Body of pancreas (tissue), 4 donors: ENCODE data around the gene IBTK.

Experiments
- CTCF ChIP-seq, 7 experiments: fragments of 450-650 bp in 4 of 7; fragments of 200-600 bp in 3 of 7; sonication (generic) in 3 of 7; IDR thresholded peaks; one replicate each; pipeline ENCODE4 v1.5.1; 2016 to 2019; ENCODE audit warnings: antibody characterized with exemption in 7 of 7
- POLR2A ChIP-seq, 3 donors: fragments of 450-650 bp; IDR thresholded peaks; one replicate each; pipeline ENCODE4 v1.6.1; 2016; ENCODE audit warnings: antibody characterized with exemption in 3 of 3, mild to moderate bottlenecking in 2 of 3

- TF ChIP-seq CTCF (IDR thresholded peaks at IDR 0.05) (no peak), POLR2A (IDR thresholded peaks at IDR 0.05) (no peak)
These were observed 20.8 kb upstream of the IBTK start for GRCh38 chr6:82268301-82268846.
